HepG2 (cell line): ENCODE measurements around the gene EDC3. TPM values are rescaled to one million over a fixed set of nuclear protein-coding genes. Genes with fewer than 3 reads are reported as not detected.

Source experiments
- AGO1 ChIP-seq: fragments of 200-400 bp; formaldehyde crosslinking; IDR thresholded peaks from 2 replicates; pipeline ENCODE4 v1.6.1; 2017; ENCODE audit warnings: mild to moderate bottlenecking, low read depth, low read length, moderate library complexity; ENCODE audit not compliant: poor library complexity, severe bottlenecking
- AKAP8 ChIP-seq: sonication (generic); formaldehyde crosslinking; IDR thresholded peaks from 2 replicates; pipeline ENCODE4 v1.5.1; 2020; ENCODE audit warnings: mild to moderate bottlenecking, missing genetic modification reagents
- ARID2 ChIP-seq: sonication (generic); formaldehyde crosslinking; IDR thresholded peaks from 2 replicates; pipeline ENCODE4 v1.8.1; 2022; ENCODE audit warnings: mild to moderate bottlenecking, missing genetic modification reagents, borderline replicate concordance
- EED ChIP-seq: sonication (generic); formaldehyde crosslinking; IDR thresholded peaks from 2 replicates; pipeline ENCODE4 v1.5.0; 2020; ENCODE audit warnings: mild to moderate bottlenecking, missing genetic modification reagents
- IRF1 ChIP-seq: sonication (generic); formaldehyde crosslinking; IDR thresholded peaks from 2 replicates; pipeline ENCODE4 v1.4.0; 2020; ENCODE audit warnings: low read depth, mild to moderate bottlenecking, missing genetic modification reagents
- JUN ChIP-seq: sonication (generic); formaldehyde crosslinking; IDR thresholded peaks from 2 replicates; pipeline ENCODE4 v1.4.0; 2020; ENCODE audit warnings: mild to moderate bottlenecking, missing genetic modification reagents
- KLF6 ChIP-seq: IDR thresholded peaks from 2 replicates; pipeline ENCODE4 v1.8.0; 2016; ENCODE audit warnings: missing biosample characterization, missing genetic modification reagents
- KMT2B ChIP-seq: IDR thresholded peaks from 2 replicates; pipeline ENCODE4 v1.6.1; 2016; ENCODE audit warnings: missing genetic modification reagents, missing compliant biosample characterization
- MAF1 ChIP-seq: sonication (generic); formaldehyde crosslinking; IDR thresholded peaks from 2 replicates; pipeline ENCODE4 v1.5.0; 2020; ENCODE audit warnings: missing genetic modification reagents, borderline replicate concordance
- MAFF ChIP-seq: IDR thresholded peaks from 2 replicates; pipeline ENCODE4 v1.6.1; 2011; ENCODE audit warnings: low read depth, low read length, improper control_type of control experiment
- MAFG ChIP-seq: sonication (generic); formaldehyde crosslinking; IDR thresholded peaks from 2 replicates; pipeline ENCODE4 v1.5.1; 2020; ENCODE audit warnings: mild to moderate bottlenecking, missing genetic modification reagents
- MNT ChIP-seq: fragments of 450-650 bp; IDR thresholded peaks from 2 replicates; pipeline ENCODE4 v1.6.1; 2016
- RAD51 ChIP-seq: fragments of 450-650 bp; IDR thresholded peaks from 2 replicates; pipeline ENCODE4 v1.6.1; 2016; ENCODE audit warnings: borderline replicate concordance
- RNF2 ChIP-seq: fragments of 450-650 bp; conservative IDR thresholded peaks from 2 replicates; pipeline ENCODE4 v1.6.1; 2016; ENCODE audit warnings: low read depth
- RXRB ChIP-seq: IDR thresholded peaks from 2 replicates; pipeline ENCODE4 v1.6.1; 2016; ENCODE audit warnings: borderline replicate concordance, missing genetic modification reagents, missing compliant biosample characterization
- SMARCE1 ChIP-seq: fragments of 450-650 bp; IDR thresholded peaks from 2 replicates; pipeline ENCODE4 v1.6.1; 2017; ENCODE audit warnings: borderline replicate concordance
- TARDBP ChIP-seq: sonication (generic); formaldehyde crosslinking; IDR thresholded peaks from 2 replicates; pipeline ENCODE4 v1.8.0; 2022; ENCODE audit warnings: mild to moderate bottlenecking, missing genetic modification reagents
- TOPORS ChIP-seq: sonication (generic); formaldehyde crosslinking; IDR thresholded peaks from 2 replicates; pipeline ENCODE4 v1.8.0; 2023; ENCODE audit warnings: mild to moderate bottlenecking, missing genetic modification reagents
- XBP1 ChIP-seq: sonication (generic); formaldehyde crosslinking; IDR thresholded peaks from 2 replicates; pipeline ENCODE4 v1.5.0; 2020; ENCODE audit warnings: missing genetic modification reagents
- ZFX ChIP-seq: sonication (generic); formaldehyde crosslinking; IDR thresholded peaks from 2 replicates; pipeline ENCODE4 v1.4.0; 2020; ENCODE audit warnings: mild to moderate bottlenecking, low read depth, missing genetic modification reagents, moderate library complexity
- ZNF441 ChIP-seq: sonication (generic); formaldehyde crosslinking; IDR thresholded peaks from 2 replicates; pipeline ENCODE4 v1.7.0; 2021; ENCODE audit warnings: missing genetic modification reagents, borderline replicate concordance
- ZNF652 ChIP-seq: IDR thresholded peaks from 2 replicates; pipeline ENCODE4 v1.6.1; 2016; ENCODE audit warnings: low read depth, borderline replicate concordance
- ZSCAN29 ChIP-seq: sonication (generic); formaldehyde crosslinking; conservative IDR thresholded peaks from 2 replicates; pipeline ENCODE4 v1.4.0; 2020; ENCODE audit warnings: mild to moderate bottlenecking, missing genetic modification reagents
- ZUFSP ChIP-seq: sonication (generic); formaldehyde crosslinking; IDR thresholded peaks from 2 replicates; pipeline ENCODE4 v1.9.0; 2021; ENCODE audit warnings: missing genetic modification reagents, mild to moderate bottlenecking, borderline replicate concordance
- polyA plus RNA-seq, 8 experiments: library from polyadenylated mRNA; depleted of rRNA in 3 of 8; stranded (reverse) in 7 of 8; unstranded in 1 of 8; fragments of >200 nt; fragmentation: Illumina TruSeq in 4 of 8; extraction: Trizol in 4 of 8; gene quantifications; 2 replicates each; pipeline versions ENCODE4 v1.2.1 to v1.2.3, GENCODE V29; 2011 to 2016; ENCODE audit warnings: low read depth in 4 of 8, missing spikeins in 1 of 8, mixed read lengths in 1 of 8; ENCODE audit not compliant: insufficient read depth in 1 of 8
- total RNA-seq, 5 experiments: library from RNA; depleted of rRNA; stranded (reverse); fragments of >200 nt; fragmentation: Illumina TruSeq; extraction: Trizol; gene quantifications; 2 replicates each; pipeline ENCODE4 v1.2.3, GENCODE V29; 2016; ENCODE audit warnings: low read depth in 1 of 5

EDC3 gene
- total and polyA plus RNA-seq, 2 of the 13 experiments (the other 11 are each of a cell fraction or from before 2014, with no cell fraction given): 17.4 to 32.0 TPM

- TF ChIP-seq ZUFSP (CRISPR knock-in tag) (no peak), TARDBP (CRISPR knock-in tag) (no peak), MAFF (no peak), RNF2 (no peak), MAFG (0 out of 2 replicates have a peak, but pooled peaks have one; percentile 38), TOPORS (no peak), ZNF441 (CRISPR knock-in tag) (no peak; the same call in 1 of the 2 replicates), RXRB (CRISPR knock-in tag) (no peak), RAD51 (no peak), MAF1 (CRISPR knock-in tag) (no peak), JUN (CRISPR knock-in tag) (no peak), KLF6 (no peak), AKAP8 (CRISPR knock-in tag) (no peak), IRF1 (CRISPR knock-in tag) (no peak), ZFX (no peak), KMT2B (CRISPR knock-in tag) (no peak), ZNF652 (no peak), ARID2 (CRISPR knock-in tag) (0 out of 2 replicates have a peak, but pooled peaks have one; percentile 4), ZSCAN29 (CRISPR knock-in tag) (peak; percentile 51; the same call in 1 of the 2 replicates), MNT (no peak), XBP1 (CRISPR knock-in tag) (no peak), AGO1 (peak; percentile 69), EED (CRISPR knock-in tag) (no peak), SMARCE1 (no peak)
Measured at GRCh38 chr15:74614744-74615507, 80.9 kb downstream of the EDC3 start (continued).
